Measurements from ENCODE around the gene TOX3.

GRCh38 chr16:52567193-52567592 is 20.2 kb upstream of the TOX3 start:
- no peak for TF ChIP-seq CTCF (IDR thresholded peaks at IDR 0.05 in 2 of 3, conservative IDR thresholded peaks at IDR 0.05 in 1 of 3; ENCODE audit: control insufficient read depth in 2 of 3, extremely low read depth in 1 of 3, insufficient read depth in 1 of 3, low read depth in 3 of 3, low read length in 3 of 3)
- TF ChIP-seq ATF7 (IDR thresholded peaks at IDR 0.05; ENCODE audit: low read depth), result no peak
- TF ChIP-seq ZZZ3 (IDR thresholded peaks at IDR 0.05; ENCODE audit: control insufficient read depth, insufficient read length, low read depth), result no peak
- no peak for TF ChIP-seq CBX3 (IDR thresholded peaks at IDR 0.05; ENCODE audit: borderline replicate concordance, low read depth)
- no peak for TF ChIP-seq ZNF384 (IDR thresholded peaks at IDR 0.05; ENCODE audit: borderline replicate concordance, low read depth, low read length)
- no peak for TF ChIP-seq SUZ12 (IDR thresholded peaks at IDR 0.05; ENCODE audit: unreplicated experiment)
- TF ChIP-seq EZH2 (IDR thresholded peaks at IDR 0.05; ENCODE audit: borderline replicate concordance, control insufficient read depth, low read depth, low read length), result no peak
- TF ChIP-seq CHD2 (IDR thresholded peaks at IDR 0.05; ENCODE audit: borderline replicate concordance, low read depth, low read length), result no peak
- TF ChIP-seq HDAC6 (IDR thresholded peaks at IDR 0.05; ENCODE audit: unreplicated experiment), result no peak
